H4 (cell line): ENCODE data around the gene MAML2. TPM values are rescaled to one million over a fixed set of nuclear protein-coding genes. Genes with fewer than 3 reads are reported as not detected.

Experiments
- DNase-seq: peaks from one replicate; pipeline ENCODE4 v3.0.0-alpha.2; 2015; ENCODE audit warnings: low spot score
- total RNA-seq: library from RNA; depleted of rRNA; stranded (reverse); fragments of >200 nt; shearing (Covaris generic); gene quantifications from 2 replicates; pipeline ENCODE4 v1.2.3, GENCODE V29; 2014

The MAML2 gene
- total RNA-seq, 1 experiment from 2014 or later, result 4.3 TPM

GRCh38 chr11:96012086-96012824 lies 330.7 kb downstream of the MAML2 start:
- no peak for DNase-seq

- no peak for DNase-seq
Measured at GRCh38 chr11:96010683-96011082, 332.3 kb downstream of the MAML2 start.

- DNase-seq, result peak; percentile 44
Measured at GRCh38 chr11:96008161-96008720, 334.8 kb downstream of the MAML2 start.

GRCh38 chr11:96006037-96006436 lies 337.0 kb downstream of the MAML2 start:
- no peak for DNase-seq

GRCh38 chr11:96004862-96005261 lies 338.1 kb downstream of the MAML2 start:
- DNase-seq, result no peak

GRCh38 chr11:96002754-96003290 lies 340.2 kb downstream of the MAML2 start:
- DNase-seq, result no peak

GRCh38 chr11:96002339-96002738 lies 340.7 kb downstream of the MAML2 start:
- DNase-seq, result no peak

- DNase-seq, result no peak
Measured at GRCh38 chr11:96001037-96001436, 342.0 kb downstream of the MAML2 start.

- DNase-seq, result no peak
Measured at GRCh38 chr11:95999711-96000406, 343.1 kb downstream of the MAML2 start.

- DNase-seq, result no peak
Measured at GRCh38 chr11:95996621-95997235, 346.3 kb downstream of the MAML2 start.

GRCh38 chr11:95994329-95994728 lies 348.7 kb downstream of the MAML2 start:
- no peak for DNase-seq

- peak; percentile 45 for DNase-seq
Measured at GRCh38 chr11:95993438-95994298, 349.3 kb downstream of the MAML2 start.

- peak; percentile 68 for DNase-seq
Measured at GRCh38 chr11:95991545-95991944, 351.4 kb downstream of the MAML2 start.

GRCh38 chr11:95991101-95991500 lies 351.9 kb downstream of the MAML2 start:
- DNase-seq, result peak; percentile 53

GRCh38 chr11:95989780-95990179 lies 353.2 kb downstream of the MAML2 start:
- DNase-seq, result no peak

GRCh38 chr11:95989076-95989605 lies 353.9 kb downstream of the MAML2 start:
- no peak for DNase-seq

GRCh38 chr11:95985174-95985808 lies 357.7 kb downstream of the MAML2 start:
- DNase-seq, result no peak

GRCh38 chr11:95984072-95984471 lies 358.9 kb downstream of the MAML2 start:
- no peak for DNase-seq

- DNase-seq, result peak; percentile 79
Measured at GRCh38 chr11:95977534-95978174, 365.3 kb downstream of the MAML2 start.

GRCh38 chr11:95976550-95976949 lies 366.4 kb downstream of the MAML2 start:
- no peak for DNase-seq
